Retinal pigment epithelial cell (primary cell): ENCODE results near the gene MACF1.
"Not testable (repeated sequence)": the region's sequence is repeated elsewhere in the genome, so short reads cannot be mapped to it uniquely, and the experiment has no call there.

Experiments used
- DNase-seq: peaks from one replicate; pipeline ENCODE4 v3.0.0-alpha.2; 2010; ENCODE audit warnings: low read depth
- H3K4me3 ChIP-seq: 2 replicates; pipeline ENCODE4 v1.5.1; 2011; ENCODE audit warnings: mild to moderate bottlenecking, low read length, control low read depth, moderate library complexity
- CTCF ChIP-seq: conservative IDR thresholded peaks from 2 replicates; pipeline ENCODE4 v1.5.1; 2011; ENCODE audit warnings: low read depth, low read length, control low read depth, inconsistent platforms

Gene MACF1

GRCh38 chr1:39490596-39491145 is 286.2 kb downstream of the MACF1 start:
- TF ChIP-seq CTCF: no peak
- no peak overlapping the region for H3K4me3 ChIP-seq
- no peak for DNase-seq

DNA sequence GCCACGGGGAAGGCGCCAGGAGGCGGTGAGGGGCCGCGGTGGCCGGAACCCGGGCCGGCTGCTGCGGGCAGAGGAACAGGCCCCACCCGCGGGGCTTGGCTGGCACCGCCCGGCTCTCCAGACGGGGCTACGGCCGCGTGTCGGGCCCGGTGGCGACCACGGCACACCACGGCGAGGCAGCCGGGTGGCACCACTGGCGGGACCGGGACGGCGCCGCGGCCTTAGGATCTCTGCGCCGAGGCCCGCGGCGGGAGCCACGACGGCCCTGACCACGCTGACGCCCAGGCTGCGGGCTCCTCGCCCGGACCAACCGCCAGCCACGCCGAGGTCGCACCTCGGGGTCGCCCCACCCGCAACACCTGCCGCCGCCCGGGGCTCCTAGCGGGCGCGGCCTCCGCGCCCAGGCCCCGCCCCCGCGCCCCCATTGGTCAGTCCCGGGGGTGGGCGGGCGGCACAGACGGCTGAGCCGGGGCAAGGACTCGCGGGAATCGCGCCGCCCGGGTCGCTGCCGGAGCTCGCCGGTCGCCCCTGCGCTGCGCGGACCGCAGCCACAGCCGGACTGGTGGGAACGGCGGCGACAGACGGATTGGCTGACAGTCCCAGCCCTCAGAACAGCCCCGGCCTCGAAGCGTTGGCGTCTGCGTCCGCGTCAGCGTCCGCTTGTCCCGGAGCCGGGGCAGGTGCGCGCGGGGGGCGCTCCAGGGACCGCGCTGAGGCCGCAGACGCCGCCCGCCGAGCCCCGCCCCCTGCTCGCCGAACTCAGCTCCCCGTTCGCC is 286.8 kb downstream of the MACF1 start, which contains the start of gene BMP8A:
Gene BMP8A (plus strand): TSS at position 491 of the 776 bp plus-strand sequence. CDS start 356 bp downstream, outside the sequence.
- no peak for TF ChIP-seq CTCF
- no peak for DNase-seq
- peak within 1 kb of the TSS; percentile 34 for H3K4me3 ChIP-seq

- not testable (repeated sequence) for DNase-seq, H3K4me3 ChIP-seq
Measured at GRCh38 chr1:39492118-39493042, 287.9 kb downstream of the MACF1 start.

GRCh38 chr1:39493043-39493810 is 288.7 kb downstream of the MACF1 start:
- DNase-seq, H3K4me3 ChIP-seq: not testable (repeated sequence)

DNA sequence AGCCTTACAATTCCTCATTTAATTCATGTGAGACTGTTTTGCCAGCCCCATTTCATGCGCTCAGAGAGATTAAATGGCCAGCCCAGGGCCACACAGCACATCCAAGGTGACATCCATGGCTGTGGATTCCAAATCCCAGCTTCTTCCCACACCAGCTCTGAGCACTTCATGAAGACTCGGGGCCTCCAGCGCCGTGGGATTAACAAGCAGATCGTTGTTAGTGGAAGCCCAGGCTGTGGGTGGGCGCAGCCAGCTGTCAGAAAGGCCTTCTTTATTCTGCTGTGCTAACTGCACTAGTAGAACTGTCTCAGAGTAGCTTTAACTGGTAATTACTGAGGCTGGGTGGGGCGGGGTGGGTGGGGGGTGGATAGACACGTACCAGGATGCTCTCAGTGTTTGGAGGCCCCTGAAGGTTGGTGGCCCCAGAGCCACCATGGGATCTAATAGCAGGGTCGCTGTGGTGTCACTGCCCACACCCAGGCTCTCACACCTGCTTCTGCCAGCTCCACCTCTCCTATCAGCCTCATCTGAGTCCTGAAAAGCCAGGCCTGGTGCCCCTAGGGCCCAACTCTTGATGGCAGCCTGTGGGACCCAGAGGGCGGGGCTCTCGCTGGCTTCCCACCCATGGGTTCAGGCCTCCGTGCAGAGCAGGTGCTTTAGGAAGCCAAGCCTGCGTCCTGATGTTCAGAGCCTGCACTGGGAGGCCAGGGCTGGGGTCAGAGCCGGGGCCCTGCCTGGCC is 290.3 kb downstream of the MACF1 start:
- TF ChIP-seq CTCF: no peak
- no peak overlapping the region for H3K4me3 ChIP-seq
- no peak for DNase-seq

- H3K4me3 ChIP-seq, DNase-seq: not testable (repeated sequence)
Measured at GRCh38 chr1:39496520-39496919, 292.0 kb downstream of the MACF1 start.

- H3K4me3 ChIP-seq: no peak overlapping the region
- TF ChIP-seq CTCF: no peak
- DNase-seq: no peak
Measured at GRCh38 chr1:39497585-39497984, 293.1 kb downstream of the MACF1 start.

- not testable (repeated sequence) for DNase-seq, H3K4me3 ChIP-seq
Measured at GRCh38 chr1:39498096-39498710, 293.7 kb downstream of the MACF1 start.

DNA sequence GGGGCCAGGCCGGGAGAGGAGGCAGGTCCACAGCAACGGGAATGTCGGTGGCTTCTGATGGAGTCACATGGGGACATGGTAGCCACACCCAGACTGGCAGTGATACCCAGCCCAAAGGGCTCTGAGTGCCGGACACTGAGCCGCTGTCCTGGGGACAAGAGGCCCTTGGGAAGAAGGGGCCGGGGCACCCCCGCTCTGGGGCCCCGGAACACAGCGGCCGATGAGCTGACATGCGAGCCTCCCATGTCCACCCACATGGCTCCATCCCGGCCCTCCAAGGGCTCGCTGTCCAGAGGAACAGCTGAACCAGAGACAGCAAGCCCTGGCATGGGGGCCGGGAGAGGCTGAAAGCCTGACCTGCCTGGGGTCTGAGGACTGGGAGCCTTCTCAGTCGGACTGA is 294.3 kb downstream of the MACF1 start:
- not testable (repeated sequence) for DNase-seq, H3K4me3 ChIP-seq
